T47D (cell line): Measurements from ENCODE around the gene UBE2D1.

Experiments
- DNase-seq, 2 experiments: peaks; one replicate each; pipeline versions ENCODE4 v3.0.0 to v3.0.0-alpha.2; 2011 to 2012; ENCODE audit warnings: low read depth in 1 of 2, low spot score in 1 of 2
- JUND ChIP-seq: IDR thresholded peaks from 2 replicates; pipeline ENCODE4 v1.6.1; 2012; ENCODE audit warnings: low read depth
- in situ Hi-C: cut with HindIII; loops from 2 replicates; pipeline ENCODE4 v1.10.0; 2016; ENCODE audit warnings: low sequenced_read_pairs, low pct_unique_long_range_greater_than_20kb

Gene UBE2D1

GRCh38 chr10:58334817-58335305 is at the start of gene UBE2D1:
TSS of gene UBE2D1 (plus strand) at chr10:58335006. CDS start at chr10:58335202, 196 bp downstream.
- peak; percentile 86 to 92 for DNase-seq
- in situ Hi-C loops: no loop called here
- no peak for TF ChIP-seq JUND

- peak; percentile 38 to 79 for DNase-seq
- in situ Hi-C loops: no loop called here
- no peak for TF ChIP-seq JUND
Measured at GRCh38 chr10:58291538-58292174, 43.1 kb upstream of the UBE2D1 start.

- no peak for DNase-seq
- in situ Hi-C loops: no loop called here
- TF ChIP-seq JUND: no peak
Measured at GRCh38 chr10:58293989-58294388, 40.8 kb upstream of the UBE2D1 start.

- DNase-seq: peak; percentile 50 to 77
- TF ChIP-seq JUND: no peak
- in situ Hi-C loops: no loop called here
Measured at GRCh38 chr10:58299580-58299979, 35.2 kb upstream of the UBE2D1 start.

- peak in 1 of 2 experiments; percentile 90 for DNase-seq
- TF ChIP-seq JUND: no peak
- in situ Hi-C loops: no loop called here
Measured at GRCh38 chr10:58300676-58301075, 34.1 kb upstream of the UBE2D1 start.

GRCh38 chr10:58302254-58302653 is 32.6 kb upstream of the UBE2D1 start:
- TF ChIP-seq JUND: no peak
- in situ Hi-C loops: no loop called here
- DNase-seq: no peak

- no peak for TF ChIP-seq JUND
- no peak for DNase-seq
- in situ Hi-C loops: no loop called here
Measured at GRCh38 chr10:58304099-58304633, 30.6 kb upstream of the UBE2D1 start.

GRCh38 chr10:58305821-58306220 is 29.0 kb upstream of the UBE2D1 start:
- DNase-seq: peak in 1 of 2 experiments; percentile 61
- in situ Hi-C loops: no loop called here
- no peak for TF ChIP-seq JUND

GRCh38 chr10:58307676-58308075 is 27.1 kb upstream of the UBE2D1 start:
- no peak for TF ChIP-seq JUND
- in situ Hi-C loops: no loop called here
- DNase-seq: no peak

GRCh38 chr10:58311026-58311425 is 23.8 kb upstream of the UBE2D1 start:
- no peak for DNase-seq
- TF ChIP-seq JUND: no peak
- in situ Hi-C loops: no loop called here

- no peak for TF ChIP-seq JUND
- in situ Hi-C loops: no loop called here
- DNase-seq: no peak
Measured at GRCh38 chr10:58316874-58317273, 17.9 kb upstream of the UBE2D1 start.

- in situ Hi-C loops: no loop called here
- no peak for TF ChIP-seq JUND
- no peak for DNase-seq
Measured at GRCh38 chr10:58318346-58318745, 16.5 kb upstream of the UBE2D1 start.

- TF ChIP-seq JUND: no peak
- peak in 1 of 2 experiments; percentile 54 for DNase-seq
- in situ Hi-C loops: no loop called here
Measured at GRCh38 chr10:58319599-58319998, 15.2 kb upstream of the UBE2D1 start.
